DND-41 (cell line): Measurements from ENCODE around the gene CSTA.

Source experiments
- ATAC-seq: fragments of 200-7000 bp; cut with Tn5 transposase; 3 replicates; pipeline ENCODE4 v1.9.1; 2021; ENCODE audit warnings: low read depth; ENCODE audit not compliant: insufficient read depth
- DNase-seq: peaks from one replicate; pipeline ENCODE4 v3.0.0-alpha.2; 2020
- H2AFZ ChIP-seq: 2 replicates; pipeline ENCODE4 v1.6.0; 2012; ENCODE audit warnings: low read depth, low read length
- H3K27ac ChIP-seq: 2 replicates; pipeline ENCODE4 v1.5.1; 2012; ENCODE audit warnings: low read length, inconsistent platforms
- H3K27me3 ChIP-seq: fragments of 200-600 bp; sonication (generic); 2 replicates; pipeline ENCODE4 v1.6.0; 2012; ENCODE audit warnings: low read length, mild to moderate bottlenecking, inconsistent platforms; ENCODE audit not compliant: insufficient read depth, poor library complexity
- H3K36me3 ChIP-seq: 2 replicates; pipeline ENCODE4 v1.5.1; 2012; ENCODE audit warnings: low read length, inconsistent platforms; ENCODE audit not compliant: insufficient read depth
- H3K4me1 ChIP-seq: 2 replicates; pipeline ENCODE4 v1.5.1; 2012; ENCODE audit warnings: mild to moderate bottlenecking, low read length; ENCODE audit not compliant: insufficient read depth
- H3K4me2 ChIP-seq: 2 replicates; pipeline ENCODE4 v1.6.0; 2012; ENCODE audit warnings: mild to moderate bottlenecking, moderate library complexity, low read length, inconsistent platforms; ENCODE audit not compliant: insufficient read depth
- H3K4me3 ChIP-seq, 2 experiments: fragments of 200-600 bp in 1 of 2; shearing (Covaris generic) in 1 of 2; 2 replicates each; pipeline ENCODE4 v1.5.1; 2012 to 2016; ENCODE audit warnings: inconsistent platforms in 2 of 2, low read length in 2 of 2, mild to moderate bottlenecking in 2 of 2, low read depth in 1 of 2, moderate library complexity in 1 of 2
- H3K79me2 ChIP-seq: 2 replicates; pipeline ENCODE4 v1.6.0; 2012; ENCODE audit warnings: low read length, inconsistent platforms; ENCODE audit not compliant: insufficient read depth
- H3K9ac ChIP-seq: 2 replicates; pipeline ENCODE4 v1.6.0; 2012; ENCODE audit warnings: low read depth, mild to moderate bottlenecking, inconsistent platforms, low read length, moderate library complexity
- H3K9me3 ChIP-seq: 2 replicates; pipeline ENCODE4 v1.5.1; 2012; ENCODE audit warnings: low read length, moderate library complexity, mild to moderate bottlenecking, inconsistent platforms; ENCODE audit not compliant: insufficient read depth, severe bottlenecking
- H4K20me1 ChIP-seq: 2 replicates; pipeline ENCODE4 v1.6.0; 2012; ENCODE audit warnings: low read length; ENCODE audit not compliant: insufficient read depth
- EZH2 ChIP-seq: IDR thresholded peaks from 3 replicates; pipeline ENCODE4 v1.6.1; 2012; ENCODE audit warnings: borderline replicate concordance, low read depth, mild to moderate bottlenecking, moderate library complexity, low read length, inconsistent platforms; ENCODE audit not compliant: severe bottlenecking
- TF ChIP-seq, protein P1 (sequence below): IDR thresholded peaks from 2 replicates; pipeline ENCODE4 v1.5.1; 2012; ENCODE audit warnings: borderline replicate concordance, low read length, moderate library complexity, mild to moderate bottlenecking; ENCODE audit not compliant: poor library complexity, severe bottlenecking; ENCODE audit errors: extremely low read depth

Gene CSTA

DNA sequence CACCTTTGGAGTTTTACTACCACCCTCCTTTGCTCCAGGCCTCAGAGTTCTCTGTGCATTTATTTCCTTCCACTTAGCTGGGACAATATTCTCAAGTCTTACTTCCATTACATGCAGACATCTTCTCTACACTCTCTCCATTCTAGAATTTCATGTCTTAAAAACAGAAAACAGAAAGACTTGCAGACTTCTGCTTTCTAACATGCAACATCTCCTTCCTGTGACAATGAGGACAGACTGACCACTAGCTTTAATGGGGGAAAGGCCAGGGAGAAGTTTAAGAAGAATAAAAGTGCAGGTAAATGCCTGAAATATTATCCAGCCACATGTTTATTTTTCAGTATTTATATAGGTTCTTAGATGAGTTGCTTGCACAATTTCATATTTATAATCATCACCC, 17.1 kb upstream of the CSTA start:
- TF ChIP-seq, protein P1, sequence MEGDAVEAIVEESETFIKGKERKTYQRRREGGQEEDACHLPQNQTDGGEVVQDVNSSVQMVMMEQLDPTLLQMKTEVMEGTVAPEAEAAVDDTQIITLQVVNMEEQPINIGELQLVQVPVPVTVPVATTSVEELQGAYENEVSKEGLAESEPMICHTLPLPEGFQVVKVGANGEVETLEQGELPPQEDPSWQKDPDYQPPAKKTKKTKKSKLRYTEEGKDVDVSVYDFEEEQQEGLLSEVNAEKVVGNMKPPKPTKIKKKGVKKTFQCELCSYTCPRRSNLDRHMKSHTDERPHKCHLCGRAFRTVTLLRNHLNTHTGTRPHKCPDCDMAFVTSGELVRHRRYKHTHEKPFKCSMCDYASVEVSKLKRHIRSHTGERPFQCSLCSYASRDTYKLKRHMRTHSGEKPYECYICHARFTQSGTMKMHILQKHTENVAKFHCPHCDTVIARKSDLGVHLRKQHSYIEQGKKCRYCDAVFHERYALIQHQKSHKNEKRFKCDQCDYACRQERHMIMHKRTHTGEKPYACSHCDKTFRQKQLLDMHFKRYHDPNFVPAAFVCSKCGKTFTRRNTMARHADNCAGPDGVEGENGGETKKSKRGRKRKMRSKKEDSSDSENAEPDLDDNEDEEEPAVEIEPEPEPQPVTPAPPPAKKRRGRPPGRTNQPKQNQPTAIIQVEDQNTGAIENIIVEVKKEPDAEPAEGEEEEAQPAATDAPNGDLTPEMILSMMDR, result no peak
- no peak for TF ChIP-seq EZH2
- no peak overlapping the region for H3K4me2 ChIP-seq
- no peaks in the 10 kb centered on the region for H3K79me2 ChIP-seq
- H3K4me3 ChIP-seq, result no peak overlapping the region
- no peak overlapping the region for H3K27ac ChIP-seq
- H3K27me3 ChIP-seq, result peaks cover 16% of the 10 kb centered on the region
- no peak overlapping the region for H3K9ac ChIP-seq
- H3K36me3 ChIP-seq, result no peaks in the 10 kb centered on the region
- ATAC-seq (no peak), DNase-seq (no peak)
- H2AFZ ChIP-seq, result no peak overlapping the region
- no peaks in the 10 kb centered on the region for H4K20me1 ChIP-seq
- H3K9me3 ChIP-seq, result no peaks in the 10 kb centered on the region
- H3K4me1 ChIP-seq, result peaks cover 5% of the 10 kb centered on the region; the same call in 1 of the 2 replicates

GRCh38 chr3:122310361-122310760, 14.7 kb upstream of the CSTA start:
- no peak overlapping the region for H3K9ac ChIP-seq
- no peak overlapping the region for H3K27ac ChIP-seq
- H3K4me3 ChIP-seq, result no peak overlapping the region
- no peak for TF ChIP-seq EZH2
- TF ChIP-seq, protein P1, result no peak
- peaks cover 9% of the 10 kb centered on the region; the same call in 1 of the 2 replicates for H3K4me1 ChIP-seq
- peaks cover 20% of the 10 kb centered on the region for H3K27me3 ChIP-seq
- H3K79me2 ChIP-seq, result no peaks in the 10 kb centered on the region
- DNase-seq, result no peak
- no peak for ATAC-seq
- H3K4me2 ChIP-seq, result no peak overlapping the region
- no peaks in the 10 kb centered on the region for H4K20me1 ChIP-seq
- no peaks in the 10 kb centered on the region for H3K36me3 ChIP-seq
- H2AFZ ChIP-seq, result no peak overlapping the region
- no peaks in the 10 kb centered on the region for H3K9me3 ChIP-seq

DNA sequence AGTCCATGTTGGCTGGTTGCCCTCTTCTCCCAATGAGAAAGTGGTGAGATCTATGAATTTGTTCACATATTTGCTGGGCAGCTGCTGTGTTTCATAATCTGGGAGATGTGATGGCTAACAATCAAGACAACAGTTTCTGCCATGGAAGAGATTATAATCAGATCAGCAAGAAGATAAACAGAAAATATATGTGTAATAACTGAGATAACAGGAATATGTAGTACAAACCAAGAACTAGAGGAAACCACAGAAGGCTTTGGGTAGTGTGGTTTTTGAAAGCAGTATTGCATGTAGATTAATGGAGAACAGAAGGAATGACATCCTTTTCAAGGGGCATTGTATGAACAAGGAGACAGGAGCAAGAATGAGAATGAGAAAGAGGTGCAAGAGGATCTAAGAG, 12.2 kb upstream of the CSTA start:
- H3K4me1 ChIP-seq, result peaks cover 9% of the 10 kb centered on the region; the same call in 1 of the 2 replicates
- no peak for DNase-seq
- H3K4me2 ChIP-seq, result no peak overlapping the region

More for the DNA sequence above, 12.2 kb upstream of the CSTA start:
- Histone ChIP-seq H3K9me3 (no peaks in the 10 kb centered on the region), H3K4me3 (no peak overlapping the region), H3K27me3 (peaks cover 11% of the 10 kb centered on the region), H3K79me2 (no peaks in the 10 kb centered on the region), H3K27ac (no peak overlapping the region), H3K36me3 (no peaks in the 10 kb centered on the region), H4K20me1 (no peaks in the 10 kb centered on the region), H3K9ac (no peak overlapping the region), H2AFZ (no peak overlapping the region)
- ATAC-seq, result peak; percentile 83
- TF ChIP-seq, protein P1, result no peak
- TF ChIP-seq EZH2, result no peak
